Esophagus (tissue), 2 donors: Measurements from ENCODE around the gene IMMP2L. TPM values are rescaled to one million over a fixed set of nuclear protein-coding genes. Genes with fewer than 3 reads are reported as not detected.

Experiments
- H3K27ac ChIP-seq, 2 donors: one replicate each; pipeline ENCODE4 v1.5.1; 2013; ENCODE audit warnings: low read depth in 2 of 2, mild to moderate bottlenecking in 2 of 2, inconsistent platforms in 1 of 2, low read length in 1 of 2, moderate library complexity in 1 of 2
- H3K27me3 ChIP-seq, 2 donors: one replicate each; pipeline ENCODE4 v1.6.1; 2013; ENCODE audit warnings: low read length in 2 of 2, control low read depth in 1 of 2, mild to moderate bottlenecking in 1 of 2; ENCODE audit not compliant: insufficient read depth in 2 of 2, control insufficient read depth in 1 of 2
- H3K36me3 ChIP-seq, 2 donors: one replicate each; pipeline ENCODE4 v1.6.1; 2013; ENCODE audit warnings: low read length in 1 of 2; ENCODE audit not compliant: control insufficient read depth in 2 of 2, insufficient read depth in 2 of 2
- H3K4me1 ChIP-seq, 2 donors: one replicate each; pipeline ENCODE4 v1.6.1; 2013; ENCODE audit warnings: low read length in 1 of 2; ENCODE audit not compliant: control insufficient read depth in 2 of 2, insufficient read depth in 2 of 2
- H3K4me3 ChIP-seq, 2 donors: one replicate each; pipeline ENCODE4 v1.5.1; 2013; ENCODE audit warnings: low read length in 2 of 2, mild to moderate bottlenecking in 2 of 2, low read depth in 1 of 2, moderate library complexity in 1 of 2
- H3K9me3 ChIP-seq, 2 donors: one replicate each; pipeline ENCODE4 v1.6.1; 2013; ENCODE audit warnings: mild to moderate bottlenecking in 2 of 2, low read depth in 1 of 2, low read length in 1 of 2, moderate library complexity in 1 of 2; ENCODE audit not compliant: control insufficient read depth in 2 of 2, insufficient read depth in 1 of 2
- WGBS, 2 donors: extraction: QIAGEN DNeasy Blood & Tissue Kit; methylation state at CpG; one replicate each; pipeline ENCODE4 v1.1.7; 2013; 5-methylcytosine and 5-hydroxymethylcytosine counted together
- polyA plus RNA-seq, 2 donors: library from polyadenylated mRNA; stranded (reverse); fragments of 200-250 nt; gene quantifications; one replicate each; pipeline ENCODE4 v1.2.3, GENCODE V29; 2013
- donor health status: healthy with polysubstance abuse.
- donor health status: Bipolar disorder and iron deficiency.

IMMP2L gene
- polyA plus RNA-seq, 2 donors = 6.5 to 14.5 TPM

- 88 to 93% methylated on average over 2 of the region's 2 CpGs for WGBS, 2 donors
- H3K9me3 ChIP-seq = peaks cover 2 to 4% of the 10 kb centered on the region in 2 donors
- no peak overlapping the region for H3K27ac ChIP-seq
Measured at GRCh38 chr7:111067682-111068081, 494.6 kb downstream of the IMMP2L start.

GRCh38 chr7:111067251-111067650 lies 495.0 kb downstream of the IMMP2L start:
- no peak overlapping the region for H3K27ac ChIP-seq
- H3K27me3 ChIP-seq = no peaks in the 10 kb centered on the region
- no peak overlapping the region for H3K4me3 ChIP-seq
- H3K36me3 ChIP-seq = no peaks in the 10 kb centered on the region
- no peaks in the 10 kb centered on the region for H3K4me1 ChIP-seq
- 95 to 98% methylated on average over 4 of the region's 4 CpGs for WGBS, 2 donors
- H3K9me3 ChIP-seq = peaks cover 2 to 4% of the 10 kb centered on the region in 2 donors

More at GRCh38 chr7:111067682-111068081, 494.6 kb downstream of the IMMP2L start:
- Histone ChIP-seq H3K27me3 (no peaks in the 10 kb centered on the region), H3K4me3 (no peak overlapping the region), H3K36me3 (no peaks in the 10 kb centered on the region), H3K4me1 (no peaks in the 10 kb centered on the region)

- H3K4me3 ChIP-seq = no peak overlapping the region
- WGBS, 2 donors = 95 to 97% methylated on average over 1 of the region's 1 CpG
- H3K27ac ChIP-seq = no peak overlapping the region
- no peaks in the 10 kb centered on the region for H3K27me3 ChIP-seq
- H3K36me3 ChIP-seq = no peaks in the 10 kb centered on the region
- H3K9me3 ChIP-seq = peaks cover 2 to 4% of the 10 kb centered on the region in 2 donors
- no peaks in the 10 kb centered on the region for H3K4me1 ChIP-seq
Measured at GRCh38 chr7:111063166-111063565, 499.1 kb downstream of the IMMP2L start.

- H3K27me3 ChIP-seq = no peaks in the 10 kb centered on the region
- no peak overlapping the region for H3K4me3 ChIP-seq
- H3K27ac ChIP-seq = no peak overlapping the region
- H3K36me3 ChIP-seq = no peaks in the 10 kb centered on the region
- no peaks in the 10 kb centered on the region for H3K4me1 ChIP-seq
- peaks cover 0 to 4% of the 10 kb centered on the region in 2 donors for H3K9me3 ChIP-seq
Measured at GRCh38 chr7:111059833-111060232, 502.5 kb downstream of the IMMP2L start.

- H3K4me1 ChIP-seq = no peaks in the 10 kb centered on the region
- no peak overlapping the region for H3K4me3 ChIP-seq
- H3K36me3 ChIP-seq = no peaks in the 10 kb centered on the region
- 90 to 93% methylated on average over 4 of the region's 4 CpGs for WGBS, 2 donors
- H3K27me3 ChIP-seq = no peaks in the 10 kb centered on the region
- H3K9me3 ChIP-seq = no peaks in the 10 kb centered on the region
- no peak overlapping the region for H3K27ac ChIP-seq
Measured at GRCh38 chr7:111057066-111057465, 505.2 kb downstream of the IMMP2L start.

GRCh38 chr7:111056371-111056770 lies 505.9 kb downstream of the IMMP2L start:
- no peaks in the 10 kb centered on the region for H3K27me3 ChIP-seq
- no peaks in the 10 kb centered on the region for H3K36me3 ChIP-seq
- no peak overlapping the region for H3K27ac ChIP-seq
- 95 to 97% methylated on average over 2 of the region's 2 CpGs for WGBS, 2 donors
- no peaks in the 10 kb centered on the region for H3K4me1 ChIP-seq
- no peak overlapping the region for H3K4me3 ChIP-seq
- H3K9me3 ChIP-seq = no peaks in the 10 kb centered on the region

- H3K27me3 ChIP-seq = no peaks in the 10 kb centered on the region
- H3K36me3 ChIP-seq = no peaks in the 10 kb centered on the region
- H3K4me1 ChIP-seq = no peaks in the 10 kb centered on the region
- no peak overlapping the region for H3K27ac ChIP-seq
- WGBS, 2 donors = 87 to 88% methylated on average over 2 of the region's 2 CpGs
- H3K9me3 ChIP-seq = no peaks in the 10 kb centered on the region
- H3K4me3 ChIP-seq = no peak overlapping the region
Measured at GRCh38 chr7:111053035-111053434, 509.3 kb downstream of the IMMP2L start.

- Histone ChIP-seq H3K27me3 (no peaks in the 10 kb centered on the region), H3K27ac (no peak overlapping the region), H3K4me3 (no peak overlapping the region), H3K9me3 (no peaks in the 10 kb centered on the region), H3K4me1 (no peaks in the 10 kb centered on the region), H3K36me3 (no peaks in the 10 kb centered on the region)
- 97 to 100% methylated on average over 1 of the region's 1 CpG for WGBS, 2 donors
Measured at GRCh38 chr7:111051832-111052231, 510.5 kb downstream of the IMMP2L start.

- 76 to 80% methylated on average over 2 of the region's 2 CpGs for WGBS, 2 donors
- H3K4me3 ChIP-seq = no peak overlapping the region
- no peaks in the 10 kb centered on the region for H3K36me3 ChIP-seq
- H3K4me1 ChIP-seq = no peaks in the 10 kb centered on the region
- H3K9me3 ChIP-seq = no peaks in the 10 kb centered on the region
- H3K27me3 ChIP-seq = no peaks in the 10 kb centered on the region
- H3K27ac ChIP-seq = no peak overlapping the region
Measured at GRCh38 chr7:111050875-111051416, 511.3 kb downstream of the IMMP2L start.

- no peak overlapping the region for H3K27ac ChIP-seq
- H3K4me1 ChIP-seq = no peaks in the 10 kb centered on the region
- no peaks in the 10 kb centered on the region for H3K9me3 ChIP-seq
- no peaks in the 10 kb centered on the region for H3K36me3 ChIP-seq
- H3K4me3 ChIP-seq = no peak overlapping the region
- no peaks in the 10 kb centered on the region for H3K27me3 ChIP-seq
- 77 to 79% methylated on average over 7 of the region's 7 CpGs for WGBS, 2 donors
Measured at GRCh38 chr7:111049971-111050680, 512.2 kb downstream of the IMMP2L start.
